ENCODE data around the gene SOX12.

Gene SOX12

DNA sequence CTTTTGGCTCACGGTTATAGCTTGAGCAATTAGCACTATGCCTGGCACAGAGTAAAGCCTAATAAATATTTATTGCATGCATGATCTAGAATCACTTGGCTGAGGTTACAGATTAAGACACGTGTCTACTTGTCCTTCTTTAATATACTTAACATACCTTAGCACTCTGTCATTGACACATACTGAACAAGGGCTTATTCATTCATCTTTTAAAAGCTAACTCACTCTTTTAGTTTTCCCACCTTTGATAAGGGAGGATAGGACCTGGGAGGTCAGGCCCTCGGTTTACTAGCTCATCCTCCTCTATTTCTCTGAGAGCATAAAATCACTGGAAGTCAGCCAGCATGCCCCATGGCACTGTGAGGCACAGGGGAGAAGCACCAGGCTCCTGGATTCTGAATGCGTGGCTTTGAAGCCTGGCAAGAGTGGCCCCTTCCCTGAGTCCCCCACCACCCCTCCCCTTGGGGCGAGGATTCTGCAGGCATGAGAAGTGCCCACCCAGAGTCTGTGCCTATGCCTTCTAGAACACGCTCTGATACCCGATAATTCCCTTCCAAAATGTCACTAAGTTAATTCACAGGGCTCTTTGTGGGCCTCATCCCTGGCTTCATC, 16.8 kb upstream of the SOX12 start:
- Histone ChIP-seq H3K27ac (ENCODE audit: low read length) (peak overlapping the region; percentile 6), H3K27me3 (ENCODE audit: insufficient read depth, low read length) (no peaks in the 10 kb centered on the region), H3K4me1 (ENCODE audit: insufficient read depth, low read length) (peaks cover 12% of the 10 kb centered on the region; the same call in 1 of the 2 replicates), H3K9ac (ENCODE audit: low read depth, low read length) (peak overlapping the region; percentile 75; the same call in 1 of the 2 replicates), H3K9me3 (ENCODE audit: insufficient read depth, low read depth, low read length) (no peaks in the 10 kb centered on the region), H3K4me3 (ENCODE audit: low read length) (peak overlapping the region; percentile 72; the same call in 1 of the 2 replicates), H3K36me3 (ENCODE audit: insufficient read depth, low read depth, low read length) (no peaks in the 10 kb centered on the region)

- peak overlapping the region; percentile 72 for H3K4me3 ChIP-seq (ENCODE audit: low read length)
- peak overlapping the region; percentile 62 for H3K27ac ChIP-seq (ENCODE audit: low read length)
- H3K9me3 ChIP-seq (ENCODE audit: insufficient read depth, low read depth, low read length), result no peaks in the 10 kb centered on the region
- peaks cover 12% of the 10 kb centered on the region; the same call in 1 of the 2 replicates for H3K4me1 ChIP-seq (ENCODE audit: insufficient read depth, low read length)
- no peaks in the 10 kb centered on the region for H3K27me3 ChIP-seq (ENCODE audit: insufficient read depth, low read length)
- H3K36me3 ChIP-seq (ENCODE audit: insufficient read depth, low read depth, low read length), result no peaks in the 10 kb centered on the region
- H3K9ac ChIP-seq (ENCODE audit: low read depth, low read length), result peak overlapping the region; percentile 75; the same call in 1 of the 2 replicates
Observed at GRCh38 chr20:309306-309840, 16.0 kb upstream of the SOX12 start.

DNA sequence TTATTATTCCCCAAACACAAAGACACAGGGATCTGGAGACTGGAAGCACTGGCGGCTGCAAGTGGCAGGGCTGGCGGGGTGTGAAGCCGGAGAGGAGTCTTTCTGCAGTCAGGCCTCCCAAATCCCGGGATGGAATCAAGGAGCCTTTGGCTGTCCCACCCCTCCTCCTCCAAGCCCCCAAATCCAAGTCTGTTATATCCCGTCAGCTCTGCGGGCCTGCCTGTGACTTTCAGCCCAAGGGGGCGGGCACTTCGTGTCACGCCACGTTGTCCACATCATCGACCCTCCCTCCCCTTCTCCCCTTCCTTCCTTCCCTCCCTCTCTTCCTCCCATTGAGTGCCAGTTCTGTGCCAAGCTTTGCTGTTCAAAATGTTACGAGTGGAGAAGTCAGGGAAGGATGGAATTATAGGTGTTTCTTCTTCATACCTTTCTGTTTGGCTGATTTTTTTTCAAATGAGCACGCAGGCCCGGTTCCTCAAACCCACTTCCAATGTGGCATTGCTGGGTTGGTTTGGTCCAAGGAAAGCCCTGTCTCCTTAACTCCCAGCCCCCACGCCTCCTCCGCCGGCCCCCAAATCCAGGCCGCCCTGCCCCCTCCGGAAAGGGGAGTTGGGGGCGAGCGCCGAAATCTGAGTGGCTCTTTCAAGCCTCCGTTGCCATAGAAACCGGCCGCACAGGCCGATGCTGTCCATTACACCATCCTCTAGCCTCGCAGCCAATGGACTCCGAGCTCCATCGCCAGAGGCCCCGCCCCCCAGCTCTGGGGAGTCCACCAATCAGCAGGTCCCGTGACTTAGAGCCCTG, 15.3 kb upstream of the SOX12 start:
- Histone ChIP-seq H3K9ac (ENCODE audit: low read depth, low read length) (peak overlapping the region; percentile 75; the same call in 1 of the 2 replicates), H3K36me3 (ENCODE audit: insufficient read depth, low read depth, low read length) (no peaks in the 10 kb centered on the region), H3K27ac (ENCODE audit: low read length) (peak overlapping the region; percentile 62), H3K27me3 (ENCODE audit: insufficient read depth, low read length) (no peaks in the 10 kb centered on the region), H3K9me3 (ENCODE audit: insufficient read depth, low read depth, low read length) (no peaks in the 10 kb centered on the region), H3K4me1 (ENCODE audit: insufficient read depth, low read length) (peaks cover 12% of the 10 kb centered on the region; the same call in 1 of the 2 replicates), H3K4me3 (ENCODE audit: low read length) (peak overlapping the region; percentile 72)

DNA sequence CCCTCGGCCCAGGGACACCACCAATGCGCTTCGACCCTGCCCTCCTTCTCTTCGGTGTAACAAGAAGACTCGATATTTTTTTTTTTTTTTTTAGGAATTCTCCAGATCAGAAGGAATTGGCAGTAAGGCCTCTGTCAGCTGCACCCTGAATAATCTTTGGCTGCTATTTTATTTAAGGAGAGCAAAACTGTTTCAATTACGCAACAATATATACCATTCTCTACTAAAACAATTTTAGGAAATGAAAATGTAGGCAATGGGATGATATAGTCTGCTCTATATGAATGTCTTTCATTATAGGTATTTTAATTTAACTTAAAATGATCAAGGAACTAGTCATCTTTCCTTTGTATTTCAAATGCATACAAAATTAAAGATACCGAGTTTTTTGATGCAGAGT, 14.7 kb upstream of the SOX12 start:
- Histone ChIP-seq H3K9ac (ENCODE audit: low read depth, low read length) (peak overlapping the region; percentile 35; the same call in 1 of the 2 replicates), H3K4me3 (ENCODE audit: low read length) (peak overlapping the region; percentile 19; the same call in 1 of the 2 replicates), H3K27ac (ENCODE audit: low read length) (no peak overlapping the region), H3K27me3 (ENCODE audit: insufficient read depth, low read length) (no peaks in the 10 kb centered on the region), H3K4me1 (ENCODE audit: insufficient read depth, low read length) (peaks cover 12% of the 10 kb centered on the region; the same call in 1 of the 2 replicates), H3K36me3 (ENCODE audit: insufficient read depth, low read depth, low read length) (no peaks in the 10 kb centered on the region), H3K9me3 (ENCODE audit: insufficient read depth, low read depth, low read length) (no peaks in the 10 kb centered on the region)

DNA sequence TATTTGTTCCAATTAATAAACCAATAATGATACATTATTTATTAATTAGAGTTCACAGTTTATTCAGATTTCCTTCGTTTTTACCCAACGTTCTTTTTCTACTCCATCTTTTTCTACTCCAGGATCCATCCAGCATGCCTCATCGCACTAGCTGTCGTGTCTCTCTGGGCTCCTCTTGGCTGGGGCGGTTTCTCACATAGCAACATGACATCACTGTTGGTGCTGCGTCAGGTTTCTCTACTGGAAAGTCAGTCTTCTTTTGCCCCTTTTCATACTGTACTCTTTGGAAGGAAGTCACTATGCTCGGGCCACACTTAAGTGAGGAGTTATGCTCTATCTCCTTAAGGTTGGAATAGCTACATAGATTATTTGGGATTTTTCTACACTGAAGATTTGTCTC, 13.7 kb upstream of the SOX12 start:
- no peaks in the 10 kb centered on the region for H3K9me3 ChIP-seq (ENCODE audit: insufficient read depth, low read depth, low read length)
- H3K4me1 ChIP-seq (ENCODE audit: insufficient read depth, low read length), result peaks cover 12% of the 10 kb centered on the region; the same call in 1 of the 2 replicates
- no peak overlapping the region for H3K27ac ChIP-seq (ENCODE audit: low read length)
- H3K4me3 ChIP-seq (ENCODE audit: low read length), result no peak overlapping the region
- no peaks in the 10 kb centered on the region for H3K36me3 ChIP-seq (ENCODE audit: insufficient read depth, low read depth, low read length)
- no peak overlapping the region for H3K9ac ChIP-seq (ENCODE audit: low read depth, low read length)
- H3K27me3 ChIP-seq (ENCODE audit: insufficient read depth, low read length), result no peaks in the 10 kb centered on the region

DNA sequence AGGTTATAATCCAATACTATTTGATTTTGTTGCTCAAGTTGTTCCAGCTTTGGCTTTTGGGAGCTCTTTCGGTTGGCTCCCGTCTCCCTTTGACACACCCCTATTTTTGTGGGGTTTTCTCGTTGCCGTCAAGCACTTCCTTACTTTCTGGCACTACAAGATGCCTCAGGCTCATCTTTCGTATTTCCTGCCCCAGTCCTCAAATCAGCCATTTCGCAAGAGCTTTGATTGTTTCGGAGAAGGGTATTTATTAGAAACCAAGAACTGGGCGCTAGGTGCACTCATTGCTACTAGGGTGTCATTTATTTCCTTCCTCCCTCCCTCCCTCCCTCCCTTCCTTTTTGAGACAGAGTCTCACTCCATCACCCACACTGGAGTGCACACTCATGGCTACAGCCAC, 13.3 kb upstream of the SOX12 start:
- H3K4me3 ChIP-seq (ENCODE audit: low read length), result no peak overlapping the region

DNA sequence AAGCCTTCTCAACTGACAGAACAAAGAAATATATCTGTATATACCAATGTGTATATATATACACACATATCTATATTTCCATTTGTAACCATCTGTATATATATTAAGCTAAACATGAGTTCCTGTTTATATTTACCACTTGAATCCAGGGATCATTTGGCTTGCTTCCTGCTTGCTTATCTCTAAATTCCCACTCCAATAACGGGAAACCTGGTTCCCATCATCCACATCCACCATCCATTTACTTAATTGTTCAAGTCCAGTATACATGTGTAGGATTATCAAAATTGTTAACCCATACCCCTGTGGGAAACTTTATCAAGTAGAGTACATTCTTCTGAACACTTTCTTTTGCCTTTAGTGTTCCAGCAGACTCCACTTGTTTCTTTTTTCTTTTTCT, 12.5 kb upstream of the SOX12 start:
- no peak overlapping the region for H3K4me3 ChIP-seq (ENCODE audit: low read length)
- H3K9me3 ChIP-seq (ENCODE audit: insufficient read depth, low read depth, low read length), result no peaks in the 10 kb centered on the region
- H3K36me3 ChIP-seq (ENCODE audit: insufficient read depth, low read depth, low read length), result no peaks in the 10 kb centered on the region
- H3K4me1 ChIP-seq (ENCODE audit: insufficient read depth, low read length), result peaks cover 12% of the 10 kb centered on the region; the same call in 1 of the 2 replicates
- no peaks in the 10 kb centered on the region for H3K27me3 ChIP-seq (ENCODE audit: insufficient read depth, low read length)
- no peak overlapping the region for H3K27ac ChIP-seq (ENCODE audit: low read length)
- H3K9ac ChIP-seq (ENCODE audit: low read depth, low read length), result no peak overlapping the region

More for the DNA sequence above, 13.3 kb upstream of the SOX12 start:
- no peaks in the 10 kb centered on the region for H3K27me3 ChIP-seq (ENCODE audit: insufficient read depth, low read length)
- no peaks in the 10 kb centered on the region for H3K36me3 ChIP-seq (ENCODE audit: insufficient read depth, low read depth, low read length)
- peaks cover 12% of the 10 kb centered on the region; the same call in 1 of the 2 replicates for H3K4me1 ChIP-seq (ENCODE audit: insufficient read depth, low read length)
- H3K27ac ChIP-seq (ENCODE audit: low read length), result no peak overlapping the region
- no peak overlapping the region for H3K9ac ChIP-seq (ENCODE audit: low read depth, low read length)
- H3K9me3 ChIP-seq (ENCODE audit: insufficient read depth, low read depth, low read length), result no peaks in the 10 kb centered on the region

GRCh38 chr20:313402-313801, 11.9 kb upstream of the SOX12 start:
- Histone ChIP-seq H3K4me3 (ENCODE audit: low read length) (no peak overlapping the region), H3K4me1 (ENCODE audit: insufficient read depth, low read length) (peaks cover 12% of the 10 kb centered on the region; the same call in 1 of the 2 replicates), H3K9ac (ENCODE audit: low read depth, low read length) (no peak overlapping the region), H3K27me3 (ENCODE audit: insufficient read depth, low read length) (no peaks in the 10 kb centered on the region), H3K27ac (ENCODE audit: low read length) (no peak overlapping the region), H3K36me3 (ENCODE audit: insufficient read depth, low read depth, low read length) (no peaks in the 10 kb centered on the region), H3K9me3 (ENCODE audit: insufficient read depth, low read depth, low read length) (no peaks in the 10 kb centered on the region)

GRCh38 chr20:313948-314347, 11.4 kb upstream of the SOX12 start:
- Histone ChIP-seq H3K9me3 (ENCODE audit: insufficient read depth, low read depth, low read length) (no peaks in the 10 kb centered on the region), H3K36me3 (ENCODE audit: insufficient read depth, low read depth, low read length) (no peaks in the 10 kb centered on the region), H3K4me3 (ENCODE audit: low read length) (no peak overlapping the region), H3K27me3 (ENCODE audit: insufficient read depth, low read length) (no peaks in the 10 kb centered on the region), H3K9ac (ENCODE audit: low read depth, low read length) (no peak overlapping the region), H3K4me1 (ENCODE audit: insufficient read depth, low read length) (peaks cover 10% of the 10 kb centered on the region; the same call in 1 of the 2 replicates), H3K27ac (ENCODE audit: low read length) (no peak overlapping the region)

DNA sequence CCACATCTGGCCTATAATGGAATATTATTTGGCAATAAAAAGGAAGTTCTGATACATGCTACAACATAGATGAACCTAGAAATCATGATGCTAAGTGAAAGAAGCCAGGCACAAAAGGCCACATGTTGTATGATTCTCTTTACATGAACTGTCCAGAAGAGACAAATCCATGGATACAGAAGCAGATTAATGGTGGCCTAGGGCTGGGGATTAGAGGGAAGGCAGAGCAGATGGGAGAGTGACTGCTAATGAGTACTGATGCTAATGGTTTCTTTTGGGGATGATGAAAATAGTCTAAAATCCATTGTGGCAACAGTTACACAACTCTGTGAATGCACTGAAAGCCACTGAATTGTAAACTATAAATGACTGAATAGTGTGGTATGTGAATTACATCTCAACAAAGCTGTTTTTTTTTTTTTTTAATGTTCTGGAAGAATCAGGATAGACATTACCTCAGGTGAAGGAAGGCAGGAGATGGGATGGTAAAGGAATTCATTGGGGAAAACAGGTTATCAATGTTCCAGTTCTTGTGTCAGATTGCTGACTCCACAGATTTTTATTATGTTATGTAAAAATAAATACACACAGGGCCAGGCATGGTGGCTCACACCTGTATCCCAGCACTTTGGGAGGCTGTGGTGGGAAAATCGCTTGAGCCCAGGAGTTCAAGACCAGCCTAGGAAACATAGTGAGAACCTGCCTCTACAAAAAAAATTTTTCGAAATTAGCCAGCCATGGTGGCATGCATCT, 8.9 kb upstream of the SOX12 start:
- no peak overlapping the region for H3K4me3 ChIP-seq (ENCODE audit: low read length)
- H3K36me3 ChIP-seq (ENCODE audit: insufficient read depth, low read depth, low read length), result no peaks in the 10 kb centered on the region
- no peak overlapping the region for H3K27ac ChIP-seq (ENCODE audit: low read length)
- H3K27me3 ChIP-seq (ENCODE audit: insufficient read depth, low read length), result no peaks in the 10 kb centered on the region
- no peak overlapping the region for H3K9ac ChIP-seq (ENCODE audit: low read depth, low read length)
- no peaks in the 10 kb centered on the region for H3K4me1 ChIP-seq (ENCODE audit: insufficient read depth, low read length)
- no peaks in the 10 kb centered on the region for H3K9me3 ChIP-seq (ENCODE audit: insufficient read depth, low read depth, low read length)

Measured in iPS-20b (cell line).